MM.1S (cell line): Measurements from ENCODE around the gene TMEM132D.

Experiments used
- EZH2 ChIP-seq: fragments of 300-600 bp; sonication (generic); optimal IDR thresholded peaks from 2 replicates; pipeline ENCODE3; 2017; ENCODE audit warnings: low read depth, mild to moderate bottlenecking, antibody characterized with exemption, low read length, mixed read lengths
- TF ChIP-seq, protein P1 (sequence below): fragments of 300-600 bp; sonication (generic); IDR thresholded peaks from 2 replicates; pipeline ENCODE4 v1.5.1; 2016; ENCODE audit warnings: antibody characterized with exemption, low read length, mixed read lengths

DNA sequence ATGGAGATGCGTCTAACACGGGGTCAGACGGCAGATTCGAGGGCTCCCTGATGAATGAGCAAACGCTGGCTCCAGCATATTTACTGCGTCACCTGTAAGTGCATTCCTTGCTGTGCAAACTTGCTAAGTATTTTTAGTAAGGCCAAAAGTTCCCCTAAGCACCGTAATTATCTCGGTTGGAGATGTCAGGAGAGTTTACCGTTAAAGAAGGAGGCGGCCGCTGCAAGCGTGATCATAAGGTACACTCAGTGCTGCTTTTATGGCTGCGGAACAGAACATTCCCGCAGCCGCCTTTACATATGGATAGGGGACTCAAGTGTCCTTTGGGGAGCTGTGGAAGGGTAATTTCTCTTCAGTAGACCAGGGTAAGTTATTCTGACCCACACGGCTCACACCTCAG lies 875.0 kb downstream of the TMEM132D start:
- TF ChIP-seq, protein P1, sequence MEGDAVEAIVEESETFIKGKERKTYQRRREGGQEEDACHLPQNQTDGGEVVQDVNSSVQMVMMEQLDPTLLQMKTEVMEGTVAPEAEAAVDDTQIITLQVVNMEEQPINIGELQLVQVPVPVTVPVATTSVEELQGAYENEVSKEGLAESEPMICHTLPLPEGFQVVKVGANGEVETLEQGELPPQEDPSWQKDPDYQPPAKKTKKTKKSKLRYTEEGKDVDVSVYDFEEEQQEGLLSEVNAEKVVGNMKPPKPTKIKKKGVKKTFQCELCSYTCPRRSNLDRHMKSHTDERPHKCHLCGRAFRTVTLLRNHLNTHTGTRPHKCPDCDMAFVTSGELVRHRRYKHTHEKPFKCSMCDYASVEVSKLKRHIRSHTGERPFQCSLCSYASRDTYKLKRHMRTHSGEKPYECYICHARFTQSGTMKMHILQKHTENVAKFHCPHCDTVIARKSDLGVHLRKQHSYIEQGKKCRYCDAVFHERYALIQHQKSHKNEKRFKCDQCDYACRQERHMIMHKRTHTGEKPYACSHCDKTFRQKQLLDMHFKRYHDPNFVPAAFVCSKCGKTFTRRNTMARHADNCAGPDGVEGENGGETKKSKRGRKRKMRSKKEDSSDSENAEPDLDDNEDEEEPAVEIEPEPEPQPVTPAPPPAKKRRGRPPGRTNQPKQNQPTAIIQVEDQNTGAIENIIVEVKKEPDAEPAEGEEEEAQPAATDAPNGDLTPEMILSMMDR, result no peak
- TF ChIP-seq EZH2, result no peak
